Esophagus muscularis mucosa (tissue), 4 donors: ENCODE results near the gene KCNQ1. TPM values are rescaled to one million over a fixed set of nuclear protein-coding genes. Genes with fewer than 3 reads are reported as not detected.

Source experiments
- DNase-seq: peaks from one replicate; pipeline ENCODE4 v3.0.0-alpha.2; 2017; ENCODE audit errors: extremely low spot score
- H3K27ac ChIP-seq, 4 donors: fragments of 200-600 bp; sonication (generic); replicated peaks in 1 of 4; 1 replicate in 3 of 4; 2 replicates in 1 of 4; pipeline ENCODE4 v1.5.1; 2016 to 2019; ENCODE audit warnings: mild to moderate bottlenecking in 1 of 4
- H3K27me3 ChIP-seq, 4 donors: fragments of 200-600 bp; sonication (generic); one replicate each; pipeline versions ENCODE4 v1.5.1 to v1.6.0; 2016 to 2019
- H3K36me3 ChIP-seq, 4 donors: fragments of 200-600 bp; sonication (generic); one replicate each; pipeline ENCODE4 v1.5.1; 2016 to 2019
- H3K4me1 ChIP-seq, 4 donors: fragments of 200-600 bp; sonication (generic); one replicate each; pipeline ENCODE4 v1.5.1; 2016 to 2019
- H3K4me3 ChIP-seq, 4 donors: fragments of 200-600 bp; sonication (generic); 1 replicate in 2 of 4; 2 replicates in 2 of 4; pipeline ENCODE4 v1.5.1; 2016 to 2019; ENCODE audit warnings: mild to moderate bottlenecking in 4 of 4, moderate library complexity in 1 of 4
- H3K9me3 ChIP-seq, 4 donors: fragments of 200-600 bp; sonication (generic); 1 replicate in 3 of 4; 2 replicates in 1 of 4; pipeline ENCODE4 v1.5.1; 2016 to 2019
- EP300 ChIP-seq: sonication (generic); formaldehyde crosslinking; IDR thresholded peaks from one replicate; pipeline ENCODE4 v1.6.1; 2017; ENCODE audit warnings: antibody characterized with exemption
- POLR2A ChIP-seq: fragments of 450-650 bp; IDR thresholded peaks from one replicate; pipeline ENCODE4 v1.6.1; 2017; ENCODE audit warnings: antibody characterized with exemption, moderate library complexity, mild to moderate bottlenecking, low read depth
- POLR2AphosphoS5 ChIP-seq, 2 donors: sonication (generic); formaldehyde crosslinking; IDR thresholded peaks; one replicate each; pipeline ENCODE4 v1.6.1; 2017; ENCODE audit warnings: antibody characterized with exemption in 2 of 2
- WGBS: methylation state at CpG from one replicate; pipeline ENCODE4 v1.1.5; 2018; 5-methylcytosine and 5-hydroxymethylcytosine counted together
- intact Hi-C: fragments of 100-400 bp; cut with DNase I; formaldehyde crosslinking; loops from one replicate; pipeline ENCODE4 v1.15.1; 2023
- total RNA-seq, 4 donors: library from RNA; depleted of rRNA; stranded (reverse); fragments of >200 nt; gene quantifications; one replicate each; pipeline versions ENCODE4 v1.1.0 to v1.2.1, GENCODE V29; 2016
- TF ChIP-seq, protein P1 (sequence below), 3 experiments: fragments of 200-600 bp in 2 of 3; fragments of 450-650 bp in 1 of 3; sonication (generic) in 2 of 3; IDR thresholded peaks; one replicate each; pipeline ENCODE4 v1.5.1; 2017 to 2019; ENCODE audit warnings: antibody characterized with exemption in 3 of 3, mild to moderate bottlenecking in 2 of 3, moderate library complexity in 1 of 3

KCNQ1 gene
- total RNA-seq, 4 donors from 2014 or later: 2.1 to 5.9 (median 4.3) TPM

GRCh38 chr11:2863276-2863618, 418.4 kb downstream of the KCNQ1 start:
- intact Hi-C loops: no loop called here
- Histone ChIP-seq H3K4me1 (peaks cover 10 to 21% (median 15%) of the 10 kb centered on the region in 4 donors), H3K36me3 (no peaks in the 10 kb centered on the region), H3K9me3 (no peaks in the 10 kb centered on the region), H3K27me3 (peaks cover 0 to 58% (median 4%) of the 10 kb centered on the region in 4 donors), H3K27ac (no peak overlapping the region), H3K4me3 (peak overlapping the region; percentile 47 to 54 (median 52))
- TF ChIP-seq, protein P1, sequence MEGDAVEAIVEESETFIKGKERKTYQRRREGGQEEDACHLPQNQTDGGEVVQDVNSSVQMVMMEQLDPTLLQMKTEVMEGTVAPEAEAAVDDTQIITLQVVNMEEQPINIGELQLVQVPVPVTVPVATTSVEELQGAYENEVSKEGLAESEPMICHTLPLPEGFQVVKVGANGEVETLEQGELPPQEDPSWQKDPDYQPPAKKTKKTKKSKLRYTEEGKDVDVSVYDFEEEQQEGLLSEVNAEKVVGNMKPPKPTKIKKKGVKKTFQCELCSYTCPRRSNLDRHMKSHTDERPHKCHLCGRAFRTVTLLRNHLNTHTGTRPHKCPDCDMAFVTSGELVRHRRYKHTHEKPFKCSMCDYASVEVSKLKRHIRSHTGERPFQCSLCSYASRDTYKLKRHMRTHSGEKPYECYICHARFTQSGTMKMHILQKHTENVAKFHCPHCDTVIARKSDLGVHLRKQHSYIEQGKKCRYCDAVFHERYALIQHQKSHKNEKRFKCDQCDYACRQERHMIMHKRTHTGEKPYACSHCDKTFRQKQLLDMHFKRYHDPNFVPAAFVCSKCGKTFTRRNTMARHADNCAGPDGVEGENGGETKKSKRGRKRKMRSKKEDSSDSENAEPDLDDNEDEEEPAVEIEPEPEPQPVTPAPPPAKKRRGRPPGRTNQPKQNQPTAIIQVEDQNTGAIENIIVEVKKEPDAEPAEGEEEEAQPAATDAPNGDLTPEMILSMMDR (IDR thresholded peaks at IDR 0.05): no peak
- TF ChIP-seq EP300 (no peak), POLR2A (no peak), POLR2AphosphoS5 (IDR thresholded peaks at IDR 0.05) (no peak)
- 90% methylated on average over 13 of the region's 13 CpGs for WGBS
- no peak for DNase-seq

GRCh38 chr11:2864901-2865300, 420.1 kb downstream of the KCNQ1 start:
- H3K36me3 ChIP-seq: no peaks in the 10 kb centered on the region
- TF ChIP-seq, protein P1 (IDR thresholded peaks at IDR 0.05): no peak
- TF ChIP-seq POLR2A (no peak), EP300 (no peak), POLR2AphosphoS5 (IDR thresholded peaks at IDR 0.05) (no peak)
- DNase-seq: no peak
- no peak overlapping the region for H3K4me3 ChIP-seq
- H3K27me3 ChIP-seq: peaks cover 0 to 74% (median 10%) of the 10 kb centered on the region in 4 donors
- intact Hi-C loops: no loop called here
- H3K27ac ChIP-seq: no peak overlapping the region
- WGBS: 89% methylated on average over 10 of the region's 10 CpGs
- H3K9me3 ChIP-seq: no peaks in the 10 kb centered on the region
- H3K4me1 ChIP-seq: peaks cover 10 to 26% (median 20%) of the 10 kb centered on the region in 4 donors

DNA sequence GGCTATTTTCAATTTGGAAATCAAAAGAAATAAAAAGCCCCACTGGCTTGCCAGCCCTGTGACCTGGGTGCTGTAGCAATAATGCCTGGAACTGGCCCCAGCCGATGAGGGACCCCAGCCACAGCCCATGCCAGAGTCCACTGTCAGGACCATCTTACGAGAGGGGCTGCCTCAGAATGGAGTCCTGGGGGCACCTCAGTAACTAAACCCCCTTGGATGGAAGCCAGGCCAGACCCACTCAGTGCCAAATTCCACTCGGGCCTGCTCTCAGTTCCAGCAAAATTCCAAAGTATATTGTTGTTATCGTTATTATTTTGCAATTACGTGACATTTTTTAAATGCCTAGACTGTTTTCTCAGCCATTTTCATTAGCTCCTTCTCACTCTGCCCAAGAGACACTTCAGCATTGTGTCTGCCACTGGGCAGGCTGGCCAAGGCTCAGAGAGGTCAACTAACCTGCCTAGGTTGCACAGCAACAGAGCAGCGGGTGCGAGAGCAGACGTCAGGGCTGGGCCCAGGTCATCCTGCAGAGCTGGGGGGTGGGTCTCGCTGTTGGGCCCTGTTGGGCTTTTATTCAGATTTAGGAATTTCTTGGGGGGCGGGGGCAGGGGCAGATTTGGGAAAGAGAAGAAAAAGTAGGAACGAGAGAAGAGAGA, 421.2 kb downstream of the KCNQ1 start:
- H3K4me3 ChIP-seq: no peak overlapping the region
- no peak for DNase-seq
- H3K27me3 ChIP-seq: peaks cover 0 to 83% (median 17%) of the 10 kb centered on the region in 4 donors
- no peaks in the 10 kb centered on the region for H3K9me3 ChIP-seq
- H3K36me3 ChIP-seq: no peaks in the 10 kb centered on the region
- intact Hi-C loops: no loop called here
- 88% methylated on average over 11 of the region's 11 CpGs for WGBS
- no peak overlapping the region for H3K27ac ChIP-seq
- TF ChIP-seq EP300: no peak
- TF ChIP-seq POLR2AphosphoS5 (IDR thresholded peaks at IDR 0.05): no peak
- TF ChIP-seq POLR2A: no peak
- TF ChIP-seq, protein P1 (IDR thresholded peaks at IDR 0.05): no peak
- H3K4me1 ChIP-seq: peaks cover 10 to 34% (median 21%) of the 10 kb centered on the region in 4 donors

DNA sequence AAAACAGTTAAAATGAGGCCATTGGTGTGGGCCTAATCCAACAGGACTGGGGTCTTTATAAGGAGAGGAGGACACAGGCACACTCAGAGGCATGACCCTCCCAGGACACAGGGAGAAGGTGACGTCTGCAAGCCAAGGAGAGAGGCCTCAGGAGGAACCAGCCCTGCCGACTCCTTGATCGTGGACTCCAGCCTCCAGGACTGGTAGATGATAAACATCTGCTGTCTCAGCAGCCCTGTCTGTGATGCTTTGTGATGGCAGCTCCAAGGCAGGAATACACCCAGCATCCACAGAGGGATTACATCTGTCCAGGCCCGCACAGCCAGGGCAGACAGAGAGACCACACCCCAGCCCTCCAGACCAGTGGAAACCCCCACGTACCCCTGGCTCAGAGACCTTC, 422.3 kb downstream of the KCNQ1 start:
- no peak overlapping the region for H3K27ac ChIP-seq
- intact Hi-C loops: no loop called here
- peaks cover 12 to 32% (median 21%) of the 10 kb centered on the region in 4 donors for H3K4me1 ChIP-seq
- no peak for DNase-seq
- no peaks in the 10 kb centered on the region for H3K9me3 ChIP-seq
- no peak overlapping the region for H3K4me3 ChIP-seq
- H3K36me3 ChIP-seq: no peaks in the 10 kb centered on the region
- WGBS: 82% methylated on average over 4 of the region's 5 CpGs
- TF ChIP-seq POLR2AphosphoS5 (IDR thresholded peaks at IDR 0.05): no peak
- no peak for TF ChIP-seq POLR2A
- no peak for TF ChIP-seq EP300
- TF ChIP-seq, protein P1 (IDR thresholded peaks at IDR 0.05): no peak
- peaks cover 0 to 81% (median 17%) of the 10 kb centered on the region in 4 donors for H3K27me3 ChIP-seq
